AG04449 (cell line): ENCODE measurements around the gene ACOX1.

Source experiments
- CTCF ChIA-PET: fragments of 350-600 bp; formaldehyde crosslinking; extraction: SDS; loops from one replicate; lab custom pipeline; 2021; ENCODE audit warnings: antibody characterized with exemption; lab: Yijun Ruan, JAX
- POLR2A ChIA-PET: fragments of 400-600, 350-600 bp; formaldehyde crosslinking; extraction: SDS; loops from one replicate; lab custom pipeline; 2020; ENCODE audit warnings: antibody characterized with exemption, inconsistent platforms; lab: Yijun Ruan, JAX
- DNase-seq: peaks from one replicate; pipeline ENCODE4 v3.0.0-alpha.2; 2010; ENCODE audit warnings: low read depth, low spot score
- H3K4me3 ChIP-seq: 2 replicates; pipeline ENCODE4 v1.5.1; 2011; ENCODE audit warnings: low read depth, mild to moderate bottlenecking, control low read depth, low read length
- TF ChIP-seq, protein P1 (sequence below): IDR thresholded peaks from one replicate; pipeline ENCODE4 v1.5.1; 2011; ENCODE audit warnings: mild to moderate bottlenecking, moderate library complexity, low read length, control low read depth, inconsistent platforms; ENCODE audit not compliant: insufficient read depth; ENCODE audit errors: missing control alignments

ACOX1 gene

DNA sequence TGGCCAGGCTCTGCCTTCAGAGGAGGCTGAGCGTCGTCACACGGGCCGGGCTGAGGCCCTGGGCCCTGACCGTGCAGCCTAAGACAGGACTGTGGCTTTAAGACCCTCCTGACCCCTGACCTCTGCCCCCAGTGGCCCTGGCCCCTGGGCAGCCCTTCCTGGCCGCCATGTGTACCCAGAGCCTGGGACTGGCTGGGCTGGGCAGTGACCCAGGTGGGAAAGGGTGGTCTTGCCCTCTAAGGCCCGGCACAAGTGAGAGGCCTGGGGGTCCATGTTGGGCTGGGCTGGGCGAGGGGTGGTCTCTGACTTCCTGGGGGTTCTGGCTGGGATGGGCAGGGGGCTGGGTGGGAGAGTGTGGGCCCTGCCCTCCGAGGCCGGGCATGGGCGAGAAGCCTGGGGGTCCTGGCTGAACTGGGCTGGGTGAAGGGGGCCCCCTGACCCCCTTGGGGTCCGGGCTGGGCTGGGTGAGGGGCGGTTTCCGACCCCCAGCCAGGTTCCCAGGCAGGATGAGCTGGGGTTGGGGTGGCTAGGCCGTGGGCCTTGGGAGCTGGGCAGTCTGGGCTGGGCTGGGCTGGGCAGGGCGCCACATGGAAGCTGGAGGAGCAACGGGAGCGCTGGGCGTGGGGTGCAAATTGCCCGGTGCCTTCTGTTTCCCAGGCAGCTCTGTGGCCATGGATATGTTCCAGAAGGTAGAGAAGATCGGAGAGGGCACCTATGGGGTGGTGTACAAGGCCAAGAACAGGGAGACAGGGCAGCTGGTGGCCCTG is 22.0 kb upstream of the ACOX1 start, which contains the start of gene CDK3:
TSS of gene CDK3 (plus strand) at position 101 of the 767 bp plus-strand sequence. CDS start at position 672, 571 bp downstream.
- TF ChIP-seq, protein P1, sequence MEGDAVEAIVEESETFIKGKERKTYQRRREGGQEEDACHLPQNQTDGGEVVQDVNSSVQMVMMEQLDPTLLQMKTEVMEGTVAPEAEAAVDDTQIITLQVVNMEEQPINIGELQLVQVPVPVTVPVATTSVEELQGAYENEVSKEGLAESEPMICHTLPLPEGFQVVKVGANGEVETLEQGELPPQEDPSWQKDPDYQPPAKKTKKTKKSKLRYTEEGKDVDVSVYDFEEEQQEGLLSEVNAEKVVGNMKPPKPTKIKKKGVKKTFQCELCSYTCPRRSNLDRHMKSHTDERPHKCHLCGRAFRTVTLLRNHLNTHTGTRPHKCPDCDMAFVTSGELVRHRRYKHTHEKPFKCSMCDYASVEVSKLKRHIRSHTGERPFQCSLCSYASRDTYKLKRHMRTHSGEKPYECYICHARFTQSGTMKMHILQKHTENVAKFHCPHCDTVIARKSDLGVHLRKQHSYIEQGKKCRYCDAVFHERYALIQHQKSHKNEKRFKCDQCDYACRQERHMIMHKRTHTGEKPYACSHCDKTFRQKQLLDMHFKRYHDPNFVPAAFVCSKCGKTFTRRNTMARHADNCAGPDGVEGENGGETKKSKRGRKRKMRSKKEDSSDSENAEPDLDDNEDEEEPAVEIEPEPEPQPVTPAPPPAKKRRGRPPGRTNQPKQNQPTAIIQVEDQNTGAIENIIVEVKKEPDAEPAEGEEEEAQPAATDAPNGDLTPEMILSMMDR = no peak
- POLR2A ChIA-PET = no interaction called here
- no peak within 1 kb of the TSS for H3K4me3 ChIP-seq
- no peak for DNase-seq
- CTCF ChIA-PET = interaction anchor here (0.6 to 17.3 kb wide), 13 partner anchors 9 to 279 kb away, joined by 3 to 363 read pairs (median 5); partner anchors contain the start of genes FBF1, MRPL38 and TRIM65

DNA sequence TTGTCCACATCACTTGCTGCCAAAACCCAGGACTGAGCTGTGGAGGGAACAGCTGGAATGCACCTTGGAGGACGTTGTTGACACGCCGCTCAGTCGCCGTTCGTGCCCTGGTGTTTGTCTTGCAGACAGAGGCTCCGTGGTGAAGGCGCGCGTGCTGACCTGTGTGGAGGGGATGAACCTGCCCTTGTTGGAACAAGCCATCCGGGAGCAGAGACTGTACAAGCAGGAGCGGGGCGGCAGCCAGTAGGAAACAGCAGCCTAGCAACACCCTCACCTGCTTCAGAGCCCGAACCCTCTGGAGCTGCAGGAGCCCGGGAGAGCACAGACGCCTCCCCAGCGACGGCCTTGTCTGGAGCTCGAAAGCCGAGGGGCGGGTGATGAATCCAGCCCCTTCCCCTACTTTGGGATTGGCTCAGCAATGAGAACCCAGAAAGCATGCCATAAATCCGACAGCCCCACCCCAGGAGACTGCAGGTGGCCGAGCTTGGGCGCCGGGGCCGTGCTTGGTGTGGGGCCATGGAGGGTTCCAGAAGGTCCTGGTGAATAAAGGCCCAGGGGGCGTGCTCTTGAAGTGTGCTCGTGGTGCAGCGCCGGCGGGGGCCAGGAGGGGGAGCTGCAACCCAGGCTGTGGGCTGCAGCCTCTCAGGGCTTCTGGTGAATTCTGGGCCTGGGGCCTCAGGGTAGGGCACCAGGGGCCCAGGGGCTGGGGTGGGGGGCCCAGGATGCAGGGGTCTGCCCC is 21.2 kb upstream of the ACOX1 start:
- ChIA-PET POLR2A (no interaction called here), CTCF (interaction anchor here (1.0 to 17.3 kb wide), 14 partner anchors 8 to 299 kb away, joined by 3 to 363 read pairs (median 4); partner anchors contain the start of genes FBF1, MRPL38 and TRIM65)
- H3K4me3 ChIP-seq = no peak overlapping the region
- no peak for DNase-seq
- TF ChIP-seq, protein P1 = peak; percentile 84

DNA sequence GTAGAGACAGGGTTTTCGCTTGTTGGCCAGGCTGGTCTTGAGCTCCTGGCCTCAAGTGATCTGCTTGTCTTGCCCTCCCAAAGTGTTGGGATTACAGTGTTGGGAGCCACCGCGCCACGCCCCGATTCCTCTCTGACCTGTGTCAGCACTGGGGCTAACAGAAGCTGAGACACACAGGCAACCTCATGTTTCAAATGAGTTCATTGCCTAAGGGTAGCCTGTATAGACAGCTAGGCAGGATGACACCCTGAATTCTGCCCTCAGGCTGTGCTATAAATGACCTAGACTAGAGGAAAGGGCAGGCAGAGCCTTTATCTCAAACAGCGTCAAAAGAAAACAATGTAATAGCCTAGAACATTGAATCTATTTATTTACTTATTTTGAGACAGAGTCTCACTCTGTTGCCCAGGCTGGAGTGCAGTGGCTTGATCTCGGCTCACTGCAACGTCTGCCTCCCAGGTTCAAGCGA is 19.4 kb upstream of the ACOX1 start:
- ChIA-PET CTCF (interaction anchor here (1.2 to 17.3 kb wide), 7 partner anchors 7 to 91 kb away, joined by 3 to 363 read pairs (median 13); partner anchors contain the start of gene MRPL38), POLR2A (no interaction called here)
- H3K4me3 ChIP-seq = no peak overlapping the region
- DNase-seq = no peak
- TF ChIP-seq, protein P1 = no peak

DNA sequence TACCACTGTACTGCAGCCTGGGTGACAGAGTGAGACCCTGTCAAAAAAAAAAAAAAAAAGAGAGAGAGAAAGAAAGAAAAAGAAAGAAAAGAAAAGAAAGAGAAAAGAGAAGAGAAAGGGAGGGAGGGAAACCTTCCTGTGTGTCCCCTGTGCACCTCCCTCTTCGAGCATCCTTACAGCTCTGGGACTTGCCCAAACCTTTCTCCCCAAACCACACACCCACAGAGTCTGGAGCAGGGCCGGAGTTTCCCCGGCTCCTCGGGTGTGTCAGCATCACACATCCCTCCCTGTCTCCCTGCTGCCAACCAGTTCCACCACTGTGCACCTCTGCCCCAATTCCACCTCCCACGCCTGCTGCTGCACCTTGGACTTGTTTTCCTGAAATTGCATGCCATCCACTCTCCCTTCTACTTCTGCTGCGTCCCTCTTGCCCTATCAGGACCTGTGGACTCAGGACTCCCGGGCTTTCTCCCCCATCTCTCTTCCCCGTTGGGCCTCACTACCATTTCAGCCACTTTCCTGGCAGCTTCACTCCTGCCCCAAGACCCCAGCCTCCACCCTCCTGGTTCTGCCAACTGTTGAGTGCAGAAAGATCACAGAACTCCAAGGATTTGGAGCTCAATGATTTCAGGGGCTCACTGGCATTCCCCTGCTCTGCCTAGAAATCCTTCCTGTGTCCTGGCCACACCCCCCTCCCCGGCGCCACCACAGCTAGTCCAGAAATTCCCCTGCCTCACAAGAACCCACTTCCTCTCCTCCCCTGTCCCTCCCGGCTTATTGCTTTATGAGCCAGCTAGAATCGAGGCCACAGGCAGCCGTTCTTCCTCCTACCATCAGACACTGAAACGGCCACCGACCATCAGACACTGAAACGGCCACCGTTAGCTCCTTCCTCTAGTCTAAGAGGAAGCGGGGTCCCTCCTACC is 18.0 kb upstream of the ACOX1 start:
- no peak overlapping the region for H3K4me3 ChIP-seq
- TF ChIP-seq, protein P1 = no peak
- ChIA-PET CTCF (interaction anchor here (0.6 to 15.6 kb wide), 10 partner anchors 9 to 283 kb away, joined by 3 to 363 read pairs (median 6); partner anchors contain the start of gene TRIM65), POLR2A (interaction anchor here (0.6 to 1.1 kb wide), 3 partner anchors 18 to 217 kb away, joined by 3 to 4 read pairs (median 4); partner anchors contain the start of genes ACOX1 and TEN1)
- DNase-seq = no peak

DNA sequence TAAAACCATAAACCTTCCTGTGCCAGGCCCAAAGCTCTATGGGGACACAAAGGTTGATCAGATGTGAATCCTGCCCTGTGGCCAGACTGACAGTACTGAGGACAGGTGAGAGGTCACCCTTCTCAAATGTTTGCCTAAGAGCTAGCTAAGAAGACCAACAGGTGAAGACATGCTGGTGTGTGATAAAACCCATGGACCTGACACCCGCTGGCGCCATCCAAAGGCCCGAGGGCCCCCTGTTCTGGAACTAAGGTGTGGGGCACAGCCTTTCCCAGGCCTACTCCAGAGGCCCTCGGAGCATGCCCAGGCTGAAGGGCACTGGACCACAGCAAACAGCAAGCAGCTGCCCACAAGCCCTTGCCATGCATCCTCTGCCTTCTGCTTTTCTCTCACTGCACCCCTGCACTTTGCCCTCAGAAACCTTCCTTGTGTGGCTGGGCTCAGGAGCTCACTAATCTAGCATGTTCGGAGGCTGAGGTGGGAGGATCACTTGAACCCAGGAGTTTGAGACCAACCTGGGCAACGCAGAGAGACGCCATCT is 16.5 kb upstream of the ACOX1 start:
- no peak for DNase-seq
- no peak overlapping the region for H3K4me3 ChIP-seq
- TF ChIP-seq, protein P1 = no peak
- CTCF ChIA-PET = interaction anchor here (0.7 to 15.6 kb wide), 5 partner anchors 10 to 99 kb away, joined by 3 to 363 read pairs (median 9); partner anchors contain the start of genes ACOX1, TEN1 and TRIM65
- POLR2A ChIA-PET = no interaction called here
